B cell (primary cell): Measurements from ENCODE around the gene COL11A2. TPM values are rescaled to one million over a fixed set of nuclear protein-coding genes. Genes with fewer than 3 reads are reported as not detected.

Experiments
- ATAC-seq: fragments of 200-7000 bp; cut with Tn5 transposase; one replicate; pipeline ENCODE4 v1.10.0; 2021; ENCODE audit warnings: low read depth, mild to moderate bottlenecking, moderate number of reproducible peaks, moderate library complexity
- CTCF ChIA-PET: fragments of 350-600 bp; sonication (Branson Sonifier 250); formaldehyde crosslinking; loops from one replicate; lab custom pipeline; 2021; ENCODE audit warnings: antibody characterized with exemption, inconsistent platforms; lab: Charles Lee
- POLR2A ChIA-PET: fragments of 350-600 bp; sonication (Branson Sonifier 250); formaldehyde crosslinking; loops from one replicate; lab custom pipeline; 2021; ENCODE audit warnings: antibody characterized with exemption; lab: Charles Lee
- DNase-seq: peaks from one replicate; pipeline ENCODE4 v3.0.0; 2013
- H2AFZ ChIP-seq: 2 replicates; pipeline ENCODE4 v1.6.1; 2012; ENCODE audit warnings: mild to moderate bottlenecking, low read depth, low read length; ENCODE audit not compliant: insufficient read depth, poor library complexity, severe bottlenecking
- H3K27ac ChIP-seq, 2 donors: 1 replicate in 1 of 2; 2 replicates in 1 of 2; pipeline ENCODE4 v1.5.1; 2012 to 2013; ENCODE audit warnings: low read length in 2 of 2, mild to moderate bottlenecking in 2 of 2, moderate library complexity in 1 of 2
- H3K27me3 ChIP-seq, 4 experiments: fragments of 200-600 bp in 1 of 4; sonication (generic) in 1 of 4; replicated peaks in 1 of 4; 1 replicate in 2 of 4; 2 replicates in 2 of 4; pipeline versions ENCODE4 v1.6.1 to v1.7.0; 2013 to 2016; ENCODE audit warnings: low read length in 3 of 4, mild to moderate bottlenecking in 2 of 4, mixed read lengths in 1 of 4, moderate library complexity in 1 of 4; ENCODE audit not compliant: insufficient read depth in 4 of 4, control insufficient read depth in 3 of 4; ENCODE audit errors: control extremely low read depth in 1 of 4
- H3K36me3 ChIP-seq, 2 experiments: replicated peaks in 1 of 2; 1 replicate in 1 of 2; 2 replicates in 1 of 2; pipeline versions ENCODE4 v1.6.1 to v1.7.1; 2013; ENCODE audit warnings: low read length in 1 of 2; ENCODE audit not compliant: insufficient read depth in 2 of 2, control insufficient read depth in 1 of 2; ENCODE audit errors: control extremely low read depth in 1 of 2, extremely low read depth in 1 of 2
- H3K4me1 ChIP-seq, 2 donors: fragments of 200-600 bp in 1 of 2; sonication (generic) in 1 of 2; 1 replicate in 1 of 2; 2 replicates in 1 of 2; pipeline versions ENCODE4 v1.5.1 to v1.6.1; 2013 to 2017; ENCODE audit warnings: low read length in 2 of 2; ENCODE audit not compliant: control insufficient read depth in 2 of 2, insufficient read depth in 2 of 2
- H3K4me2 ChIP-seq: replicated peaks from 2 replicates; pipeline ENCODE3; 2012; ENCODE audit warnings: mild to moderate bottlenecking, low read depth, low read length; ENCODE audit not compliant: poor library complexity, severe bottlenecking
- H3K4me3 ChIP-seq, 5 experiments: fragments of 200-600 bp in 1 of 5; sonication (generic) in 1 of 5; 1 replicate in 3 of 5; 2 replicates in 2 of 5; pipeline versions ENCODE4 v1.5.1 to v1.7.0; 2011 to 2016; ENCODE audit warnings: low read length in 4 of 5, mild to moderate bottlenecking in 4 of 5, low read depth in 2 of 5, control low read depth in 1 of 5, moderate library complexity in 1 of 5; ENCODE audit not compliant: insufficient read depth in 1 of 5; ENCODE audit errors: control extremely low read depth in 1 of 5, extremely low read depth in 1 of 5
- H3K79me2 ChIP-seq: fragments of 200-600 bp; sonication (generic); one replicate; pipeline ENCODE4 v1.6.0; 2016; ENCODE audit warnings: low read length; ENCODE audit not compliant: control insufficient read depth, insufficient read depth
- H3K9ac ChIP-seq: fragments of 200-600 bp; sonication (generic); 2 replicates; pipeline ENCODE4 v1.6.1; 2017; ENCODE audit warnings: mild to moderate bottlenecking, low read length, moderate library complexity
- H3K9me3 ChIP-seq, 3 donors: one replicate each; pipeline versions ENCODE4 v1.6.1 to v1.7.1; 2013; ENCODE audit warnings: low read length in 2 of 3; ENCODE audit not compliant: control insufficient read depth in 2 of 3, insufficient read depth in 1 of 3; ENCODE audit errors: control extremely low read depth in 1 of 3
- H4K20me1 ChIP-seq: 2 replicates; pipeline ENCODE4 v1.6.0; 2012; ENCODE audit warnings: mild to moderate bottlenecking, low read length; ENCODE audit not compliant: insufficient read depth, control insufficient read depth, poor library complexity, severe bottlenecking
- H3K27ac Mint-ChIP-seq: one replicate; pipeline ENCODE4 v1.8.0; 2021; ENCODE audit warnings: mixed read lengths
- H3K27me3 Mint-ChIP-seq: one replicate; pipeline ENCODE4 v1.8.0; 2021; ENCODE audit warnings: mixed read lengths
- H3K4me1 Mint-ChIP-seq: one replicate; pipeline ENCODE4 v1.8.0; 2021; ENCODE audit warnings: mixed read lengths
- H3K4me3 Mint-ChIP-seq: one replicate; pipeline ENCODE4 v1.8.0; 2021; ENCODE audit warnings: mixed read lengths
- H3K9me3 Mint-ChIP-seq: one replicate; pipeline ENCODE4 v1.8.0; 2022; ENCODE audit warnings: mixed read lengths; ENCODE audit not compliant: insufficient read depth
- CTCF ChIP-seq: fragments of 200-600 bp; IDR thresholded peaks from one replicate; pipeline ENCODE4 v1.8.0; 2022; ENCODE audit warnings: antibody characterized with exemption, mild to moderate bottlenecking
- EZH2 ChIP-seq: IDR thresholded peaks from 2 replicates; pipeline ENCODE4 v1.6.1; 2012; ENCODE audit warnings: borderline replicate concordance, low read depth, mild to moderate bottlenecking, moderate library complexity, low read length; ENCODE audit not compliant: insufficient read depth, poor library complexity, severe bottlenecking
- WGBS: methylation state at CpG from one replicate; pipeline ENCODE4 v1.1.5; 2013; ENCODE audit warnings: missing lambda C conversion rate; ENCODE audit not compliant: insufficient coverage; 5-methylcytosine and 5-hydroxymethylcytosine counted together
- intact Hi-C: fragments of 100-400 bp; cut with micrococcal nuclease; formaldehyde crosslinking; loops from one replicate; pipeline ENCODE4 v1.10.0; 2022
- polyA plus RNA-seq: library from polyadenylated mRNA; depleted of rRNA; stranded (reverse); fragments of >200 nt; gene quantifications from 2 replicates; pipeline ENCODE4 v1.2.3, GENCODE V29; 2012
- total RNA-seq, 2 donors: library from RNA; stranded (reverse); fragments of 120-200 nt in 1 of 2; gene quantifications; 1 replicate in 1 of 2; 2 replicates in 1 of 2; pipeline versions ENCODE4 v1.2.3 to v1.2.4, GENCODE V29; 2013 to 2022

COL11A2 gene
- total and polyA plus RNA-seq, 2 donors (not counting 1 experiment from before 2014, with no cell fraction given): 0.39 to 0.82 TPM

- ChIA-PET POLR2A (interaction anchor here (0.5 to 1.3 kb wide), 9 partner anchors 17 to 282 kb away, joined by 3 to 5 read pairs (median 4); no protein-coding TSS in a partner anchor), CTCF (interaction anchor here (0.6 to 4.1 kb wide), 14 partner anchors 9 to 377 kb away, joined by 3 to 52 read pairs (median 4); no protein-coding TSS in a partner anchor)
- no peaks in the 10 kb centered on the region for H4K20me1 ChIP-seq
- no peaks in the 10 kb centered on the region for H3K36me3 ChIP-seq
- no peak for TF ChIP-seq CTCF
- TF ChIP-seq EZH2: no peak
- Mint-ChIP-seq H3K27ac (peak overlapping the region; percentile 87), H3K27me3 (peaks cover 3% of the 10 kb centered on the region), H3K9me3 (no peaks in the 10 kb centered on the region), H3K4me3 (peak overlapping the region; percentile 71), H3K4me1 (peaks cover 68% of the 10 kb centered on the region)
- DNase-seq: peak; percentile 65
- H2AFZ ChIP-seq: peak overlapping the region; percentile 43
- ATAC-seq: peak; percentile 28
- no peaks in the 10 kb centered on the region for H3K27me3 ChIP-seq
- intact Hi-C loops: loop anchor here (5.0 kb wide), 2 partner anchors 33 to 37 kb away; partner anchors contain the start of gene HLA-DPB1
- H3K27ac ChIP-seq: peak overlapping the region; percentile 1 to 88
- peak overlapping the region in 1 of 5 experiments; percentile 60 for H3K4me3 ChIP-seq
- H3K9me3 ChIP-seq: no peaks in the 10 kb centered on the region
- H3K9ac ChIP-seq: peak overlapping the region; percentile 54
- H3K4me1 ChIP-seq: peaks cover 64 to 68% of the 10 kb centered on the region in 2 donors
- H3K4me2 ChIP-seq: peak overlapping the region; percentile 77
- peaks cover 9% of the 10 kb centered on the region for H3K79me2 ChIP-seq
Observed at GRCh38 chr6:33114406-33114805, 77.9 kb downstream of the COL11A2 start.

- H3K27me3 Mint-ChIP-seq: peaks cover 3% of the 10 kb centered on the region
- H3K9me3 Mint-ChIP-seq: no peaks in the 10 kb centered on the region
Observed at GRCh38 chr6:33113755-33114154, 78.5 kb downstream of the COL11A2 start.

More at GRCh38 chr6:33113755-33114154, 78.5 kb downstream of the COL11A2 start:
- H3K4me1 ChIP-seq: peaks cover 64 to 68% of the 10 kb centered on the region in 2 donors
- no peak for TF ChIP-seq EZH2
- TF ChIP-seq CTCF: no peak
- H3K79me2 ChIP-seq: peaks cover 5% of the 10 kb centered on the region
- ATAC-seq (no peak), DNase-seq (peak; percentile 44)
- peak overlapping the region in 3 of 5 experiments; percentile 3 to 60 (median 36) for H3K4me3 ChIP-seq
- intact Hi-C loops: loop anchor here (5.0 kb wide), 2 partner anchors 34 to 36 kb away; partner anchors contain the start of gene HLA-DPB1
- peak overlapping the region; percentile 1 to 88 for H3K27ac ChIP-seq
- WGBS: 65% methylated on average over 5 of the region's 7 CpGs
- peak overlapping the region; percentile 54 for H3K9ac ChIP-seq
- no peaks in the 10 kb centered on the region for H3K9me3 ChIP-seq
- peak overlapping the region; percentile 77 for H3K4me2 ChIP-seq
- no peaks in the 10 kb centered on the region for H4K20me1 ChIP-seq
- H3K27ac Mint-ChIP-seq: peak overlapping the region; percentile 87
- H3K4me3 Mint-ChIP-seq: peak overlapping the region; percentile 71
- peaks cover 68% of the 10 kb centered on the region for H3K4me1 Mint-ChIP-seq
- ChIA-PET CTCF (interaction anchor here (0.6 to 4.1 kb wide), 12 partner anchors 9 to 376 kb away, joined by 3 to 52 read pairs (median 4); no protein-coding TSS in a partner anchor), POLR2A (interaction anchor here (0.6 to 1.1 kb wide), 5 partner anchors 16 to 175 kb away, joined by 3 to 5 read pairs (median 4); partner anchors contain the start of genes PFDN6 and WDR46)
- no peaks in the 10 kb centered on the region for H3K36me3 ChIP-seq
- H2AFZ ChIP-seq: peak overlapping the region; percentile 43
- no peaks in the 10 kb centered on the region for H3K27me3 ChIP-seq
